ENCODE measurements around the gene EDARADD. TPM values are rescaled to one million over a fixed set of nuclear protein-coding genes. Genes with fewer than 3 reads are reported as not detected.
A peak's percentile ranks its signal among the peaks of the same experiment; 100 is the strongest.

EDARADD gene
- total RNA-seq: 1 to 10 TPM; 1.5 to 1.7 TPM
- polyA plus RNA-seq (2013, experiment 1 of 2): 3.3 TPM
- 4.3 TPM for polyA plus RNA-seq (2013, experiment 2 of 2)
- 1.2 to 23.9 (median 3.9) reads per million in 172 experiments for total RNA-seq

DNA sequence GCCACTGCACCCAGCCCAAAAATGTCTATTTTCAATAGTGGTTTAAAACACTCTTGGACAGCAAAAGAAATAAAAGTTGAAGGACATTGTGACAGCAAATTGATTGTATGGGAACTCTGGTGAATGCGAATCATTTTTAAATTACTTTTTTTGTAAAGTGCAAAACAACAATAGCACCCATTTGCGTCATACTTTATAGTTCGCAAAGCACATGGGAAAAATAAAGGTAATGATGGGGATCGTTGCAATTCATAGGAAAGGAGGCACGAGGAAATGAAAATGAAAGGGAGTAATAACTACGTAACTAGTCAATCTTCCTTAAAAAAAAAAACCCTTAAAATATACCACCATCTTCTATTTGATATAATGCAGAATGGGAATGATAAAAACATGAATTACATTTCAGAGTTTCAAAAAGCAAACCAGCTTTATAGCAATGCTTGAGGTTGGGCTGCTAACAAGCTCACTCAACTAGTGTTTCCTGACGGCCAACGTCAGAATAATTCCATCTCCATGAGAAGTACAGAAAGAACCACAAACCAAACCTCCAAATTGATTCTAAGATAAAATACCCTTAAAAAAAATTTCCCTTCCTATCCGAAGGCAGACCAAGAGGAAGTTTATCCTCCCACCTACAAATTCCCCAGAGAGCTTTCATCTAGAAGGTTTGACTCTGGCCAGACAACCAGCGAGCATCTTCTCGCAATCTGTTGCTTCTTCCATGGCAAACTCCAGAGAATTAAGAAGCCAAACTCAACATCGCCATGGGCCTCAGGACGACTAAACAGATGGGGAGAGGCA lies at the start of gene EDARADD:
TSS of gene EDARADD (plus strand) at position 606 of the 801 bp plus-strand sequence. CDS start at position 765, 159 bp downstream.
- POLR2A ChIA-PET: interaction anchor here (1.3 to 2.7 kb wide), 2 partner anchors 21 to 112 kb away, joined by 6 to 25 read pairs; partner anchors contain the start of gene ERO1B
- peaks cover 7 to 22% of the 10 kb centered on the region in 2 experiments for H3K27me3 ChIP-seq (ENCODE audit: control insufficient read depth in 1 of 2, insufficient read depth in 2 of 2, low read length in 2 of 2)
- Mint-ChIP-seq H3K4me1 (ENCODE audit: low read depth) (peaks cover 35% of the 10 kb centered on the region), H3K9me3 (no peaks in the 10 kb centered on the region), H3K4me3 (peak within 1 kb of the TSS; percentile 92), H3K27ac (peak within 1 kb of the TSS; percentile 72), H3K27me3 (peaks cover 65% of the 10 kb centered on the region), H3K36me3 (ENCODE audit: low read depth) (peaks cover 4% of the 10 kb centered on the region)
- peak within 1 kb of the TSS; percentile 79 for H3K4me3 ChIP-seq (ENCODE audit: low read length)
- TF ChIP-seq, protein P1, sequence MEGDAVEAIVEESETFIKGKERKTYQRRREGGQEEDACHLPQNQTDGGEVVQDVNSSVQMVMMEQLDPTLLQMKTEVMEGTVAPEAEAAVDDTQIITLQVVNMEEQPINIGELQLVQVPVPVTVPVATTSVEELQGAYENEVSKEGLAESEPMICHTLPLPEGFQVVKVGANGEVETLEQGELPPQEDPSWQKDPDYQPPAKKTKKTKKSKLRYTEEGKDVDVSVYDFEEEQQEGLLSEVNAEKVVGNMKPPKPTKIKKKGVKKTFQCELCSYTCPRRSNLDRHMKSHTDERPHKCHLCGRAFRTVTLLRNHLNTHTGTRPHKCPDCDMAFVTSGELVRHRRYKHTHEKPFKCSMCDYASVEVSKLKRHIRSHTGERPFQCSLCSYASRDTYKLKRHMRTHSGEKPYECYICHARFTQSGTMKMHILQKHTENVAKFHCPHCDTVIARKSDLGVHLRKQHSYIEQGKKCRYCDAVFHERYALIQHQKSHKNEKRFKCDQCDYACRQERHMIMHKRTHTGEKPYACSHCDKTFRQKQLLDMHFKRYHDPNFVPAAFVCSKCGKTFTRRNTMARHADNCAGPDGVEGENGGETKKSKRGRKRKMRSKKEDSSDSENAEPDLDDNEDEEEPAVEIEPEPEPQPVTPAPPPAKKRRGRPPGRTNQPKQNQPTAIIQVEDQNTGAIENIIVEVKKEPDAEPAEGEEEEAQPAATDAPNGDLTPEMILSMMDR (IDR thresholded peaks at IDR 0.05): no peak
- H3K36me3 ChIP-seq (ENCODE audit: insufficient read depth, low read length): no peaks in the 10 kb centered on the region
- CTCF ChIA-PET: interaction anchor here (0.9 kb wide), 1 partner anchor 111 kb away, joined by 4 read pairs; no protein-coding TSS in a partner anchor
- H3K9me3 ChIP-seq (ENCODE audit: control insufficient read depth in 1 of 2, insufficient read depth in 1 of 2, low read length in 2 of 2): no peaks in the 10 kb centered on the region
- intact Hi-C loops (cut with DNase I, micrococcal nuclease): no loop called here
- peak within 1 kb of the TSS in 1 of 2 donors; percentile 29 for H3K27ac ChIP-seq (ENCODE audit: low read depth in 1 of 2, low read length in 2 of 2)
- no peak for ATAC-seq (ENCODE audit: poor library complexity)
- peak in 3 of 14 experiments; percentile 32 to 47 (median 44) for DNase-seq
- peaks cover 15% of the 10 kb centered on the region for H3K4me1 ChIP-seq (ENCODE audit: insufficient read depth, low read length)

DNA sequence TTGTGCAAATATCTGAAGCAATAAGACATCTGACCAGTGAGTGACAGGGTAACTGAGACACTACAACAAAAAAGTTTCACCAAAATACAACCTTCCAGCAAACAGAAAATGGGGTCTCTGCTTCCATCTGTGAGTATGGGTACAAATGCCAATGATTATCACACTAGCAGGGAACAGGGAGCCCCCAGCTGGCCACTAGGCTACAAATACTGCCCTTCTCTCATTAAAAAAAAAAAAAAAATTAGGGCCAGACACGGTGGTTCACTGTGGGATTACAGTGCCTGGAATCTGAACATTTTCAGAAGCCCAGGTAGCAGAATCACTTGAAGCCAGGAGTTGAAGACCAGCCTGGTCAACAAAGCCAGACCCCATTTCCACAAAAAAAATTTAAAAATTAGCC lies 48.4 kb upstream of the EDARADD start:
- TF ChIP-seq, protein P1 (IDR thresholded peaks at IDR 0.05): no peak
- Histone ChIP-seq H3K4me3 (ENCODE audit: low read length) (no peak overlapping the region), H3K9me3 (ENCODE audit: control insufficient read depth in 1 of 2, insufficient read depth in 1 of 2, low read length in 2 of 2) (peaks cover 0 to 11% of the 10 kb centered on the region in 2 experiments), H3K4me1 (ENCODE audit: insufficient read depth, low read length) (no peaks in the 10 kb centered on the region), H3K27me3 (ENCODE audit: control insufficient read depth in 1 of 2, insufficient read depth in 2 of 2, low read length in 2 of 2) (peaks cover 0 to 4% of the 10 kb centered on the region in 2 experiments), H3K36me3 (ENCODE audit: insufficient read depth, low read length) (no peaks in the 10 kb centered on the region), H3K27ac (ENCODE audit: low read depth in 1 of 2, low read length in 2 of 2) (no peak overlapping the region)
- Mint-ChIP-seq H3K4me1 (ENCODE audit: low read depth) (no peaks in the 10 kb centered on the region), H3K4me3 (no peak overlapping the region), H3K27ac (no peak overlapping the region), H3K36me3 (ENCODE audit: low read depth) (no peaks in the 10 kb centered on the region), H3K27me3 (peaks cover 18% of the 10 kb centered on the region), H3K9me3 (no peaks in the 10 kb centered on the region)
- ChIA-PET POLR2A (no interaction called here), CTCF (no interaction called here)
- intact Hi-C loops (cut with DNase I, micrococcal nuclease): loop anchor here in 1 of 2 experiments (5.0 kb wide), 1 partner anchor 233 kb away; no protein-coding TSS in a partner anchor
- ATAC-seq (ENCODE audit: poor library complexity): no peak
- DNase-seq: no peak

DNA sequence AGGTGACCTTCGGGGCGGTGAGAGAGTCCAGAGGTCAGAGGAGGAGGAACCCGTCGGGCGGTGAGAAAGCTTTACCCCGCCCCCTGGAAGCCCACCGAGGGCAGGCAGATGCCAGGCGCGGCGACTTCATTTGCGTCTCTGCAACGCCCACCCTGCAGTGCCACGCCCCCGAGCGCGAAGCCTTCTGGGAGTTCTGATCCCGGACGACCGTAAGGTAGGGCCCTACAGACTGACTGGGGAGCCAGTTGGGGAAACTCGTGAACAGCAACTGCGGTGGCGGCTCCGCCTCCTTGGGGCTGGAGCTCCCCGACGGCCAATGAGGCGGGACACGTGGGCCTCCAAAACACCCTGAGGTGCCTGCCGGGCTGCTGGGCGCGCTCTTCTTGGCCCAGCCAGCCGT lies 46.0 kb upstream of the EDARADD start:
- no peaks in the 10 kb centered on the region for H3K36me3 Mint-ChIP-seq (ENCODE audit: low read depth)
- H3K9me3 Mint-ChIP-seq: no peaks in the 10 kb centered on the region
- peaks cover 25% of the 10 kb centered on the region for H3K27me3 Mint-ChIP-seq
- H3K4me1 Mint-ChIP-seq (ENCODE audit: low read depth): no peaks in the 10 kb centered on the region
- ChIA-PET POLR2A (no interaction called here), CTCF (no interaction called here)
- H3K27ac ChIP-seq (ENCODE audit: low read depth in 1 of 2, low read length in 2 of 2): no peak overlapping the region
- no peak overlapping the region for H3K4me3 Mint-ChIP-seq
- intact Hi-C loops (cut with DNase I, micrococcal nuclease): loop anchor here in 1 of 2 experiments (5.0 kb wide), 1 partner anchor 236 kb away; no protein-coding TSS in a partner anchor
- DNase-seq (no peak), ATAC-seq (ENCODE audit: poor library complexity) (no peak)
- TF ChIP-seq, protein P1 (IDR thresholded peaks at IDR 0.05): no peak
- H3K9me3 ChIP-seq (ENCODE audit: control insufficient read depth in 1 of 2, insufficient read depth in 1 of 2, low read length in 2 of 2): peaks cover 0 to 11% of the 10 kb centered on the region in 2 experiments
- no peaks in the 10 kb centered on the region for H3K36me3 ChIP-seq (ENCODE audit: insufficient read depth, low read length)
- no peak overlapping the region for H3K27ac Mint-ChIP-seq
- peaks cover 0 to 4% of the 10 kb centered on the region in 2 experiments for H3K27me3 ChIP-seq (ENCODE audit: control insufficient read depth in 1 of 2, insufficient read depth in 2 of 2, low read length in 2 of 2)
- no peak overlapping the region for H3K4me3 ChIP-seq (ENCODE audit: low read length)
- H3K4me1 ChIP-seq (ENCODE audit: insufficient read depth, low read length): no peaks in the 10 kb centered on the region

All from CD4-positive, alpha-beta T cell (primary cell).